NCI-H510A (cell line): ENCODE results near the gene LTBP1.
"Not testable (repeated sequence)": the region's sequence is repeated elsewhere in the genome, so short reads cannot be mapped to it uniquely, and the experiment has no call there.

ENCODE experiments used
- DNase-seq: peaks from one replicate; lab custom pipeline; 2025; lab: John Stamatoyannopoulos, UW

Gene LTBP1

GRCh38 chr2:33144243-33144642 lies 197.5 kb downstream of the LTBP1 start:
- DNase-seq, result no peak

GRCh38 chr2:33145459-33145858 lies 198.7 kb downstream of the LTBP1 start:
- DNase-seq, result no peak

- no peak for DNase-seq
Observed at GRCh38 chr2:33146102-33146501, 199.3 kb downstream of the LTBP1 start.

GRCh38 chr2:33153008-33153407 lies 206.3 kb downstream of the LTBP1 start:
- no peak for DNase-seq

- DNase-seq, result no peak
Observed at GRCh38 chr2:33158482-33159003, 211.8 kb downstream of the LTBP1 start.

GRCh38 chr2:33160191-33160590 lies 213.4 kb downstream of the LTBP1 start:
- DNase-seq, result no peak

- DNase-seq, result no peak
Observed at GRCh38 chr2:33166287-33166881, 219.6 kb downstream of the LTBP1 start.

- no peak for DNase-seq
Observed at GRCh38 chr2:33167622-33168245, 221.0 kb downstream of the LTBP1 start.

GRCh38 chr2:33168425-33168824 lies 221.7 kb downstream of the LTBP1 start:
- no peak for DNase-seq

GRCh38 chr2:33168922-33169321 lies 222.2 kb downstream of the LTBP1 start:
- DNase-seq, result no peak

GRCh38 chr2:33170251-33170650 lies 223.5 kb downstream of the LTBP1 start:
- not testable (repeated sequence) for DNase-seq

GRCh38 chr2:33177627-33178026 lies 230.9 kb downstream of the LTBP1 start:
- no peak for DNase-seq

- no peak for DNase-seq
Observed at GRCh38 chr2:33178209-33178608, 231.5 kb downstream of the LTBP1 start.

- no peak for DNase-seq
Observed at GRCh38 chr2:33180915-33181314, 234.2 kb downstream of the LTBP1 start.

- DNase-seq, result no peak
Observed at GRCh38 chr2:33181466-33181865, 234.7 kb downstream of the LTBP1 start.

GRCh38 chr2:33184041-33184440 lies 237.3 kb downstream of the LTBP1 start:
- no peak for DNase-seq

GRCh38 chr2:33186937-33187336 lies 240.2 kb downstream of the LTBP1 start:
- no peak for DNase-seq

GRCh38 chr2:33188799-33189198 lies 242.0 kb downstream of the LTBP1 start:
- no peak for DNase-seq

- no peak for DNase-seq
Observed at GRCh38 chr2:33190393-33190937, 243.7 kb downstream of the LTBP1 start.

GRCh38 chr2:33195891-33196290 lies 249.1 kb downstream of the LTBP1 start:
- DNase-seq, result no peak

GRCh38 chr2:33196700-33197099 lies 249.9 kb downstream of the LTBP1 start:
- no peak for DNase-seq

GRCh38 chr2:33197198-33197938 lies 250.6 kb downstream of the LTBP1 start:
- no peak for DNase-seq
